H1 (cell line): ENCODE measurements around the gene DNMT1. TPM values are rescaled to one million over a fixed set of nuclear protein-coding genes. Genes with fewer than 3 reads are reported as not detected.

ENCODE experiments used
- CTCF ChIA-PET: fragments of 300-600 bp; sonication (Branson Sonifier 250); formaldehyde crosslinking; loops from one replicate; lab custom pipeline; 2021; ENCODE audit not compliant: partially characterized antibody; lab: Charles Lee
- POLR2A ChIA-PET: fragments of 300-600 bp; sonication (Branson Sonifier 250); formaldehyde crosslinking; loops from one replicate; lab custom pipeline; 2021; ENCODE audit warnings: inconsistent platforms; ENCODE audit not compliant: partially characterized antibody; lab: Charles Lee
- DNase-seq, 2 experiments: peaks; one replicate each; pipeline versions ENCODE4 v3.0.0 to v3.0.0-alpha.2; 2010 to 2022; ENCODE audit warnings: low spot score in 2 of 2, low read depth in 1 of 2, mixed read lengths in 1 of 2
- FAIRE-seq: peaks from 2 replicates; lab custom pipeline; 2011; peaks lifted over from hg19 to GRCh38; lab: Jason Lieb, UNC
- H2AFZ ChIP-seq: 2 replicates; pipeline ENCODE4 v1.8.1; 2012; ENCODE audit warnings: low read length, inconsistent platforms
- H2AK5ac ChIP-seq: 2 replicates; pipeline ENCODE4 v1.6.1; 2013; ENCODE audit warnings: low read depth, low read length
- H2BK120ac ChIP-seq: replicated peaks from 2 replicates; pipeline ENCODE3; 2013; ENCODE audit warnings: low read depth, low read length, inconsistent platforms
- H2BK12ac ChIP-seq: 2 replicates; pipeline ENCODE4 v1.6.1; 2013; ENCODE audit warnings: low read depth, low read length
- H2BK15ac ChIP-seq: 2 replicates; pipeline ENCODE4 v1.6.1; 2013; ENCODE audit warnings: low read length
- H2BK20ac ChIP-seq: 2 replicates; pipeline ENCODE4 v1.6.1; 2013; ENCODE audit warnings: low read length
- H2BK5ac ChIP-seq: 2 replicates; pipeline ENCODE4 v1.6.1; 2013; ENCODE audit warnings: low read depth, low read length
- H3K14ac ChIP-seq: 2 replicates; pipeline ENCODE4 v1.6.1; 2013; ENCODE audit warnings: inconsistent platforms; ENCODE audit not compliant: insufficient read length
- H3K18ac ChIP-seq: 2 replicates; pipeline ENCODE4 v1.6.1; 2013; ENCODE audit warnings: low read length; ENCODE audit errors: extremely low read depth
- H3K23ac ChIP-seq: 2 replicates; pipeline ENCODE4 v1.6.1; 2013; ENCODE audit warnings: inconsistent platforms; ENCODE audit not compliant: insufficient read length
- H3K23me2 ChIP-seq: 2 replicates; pipeline ENCODE4 v1.6.1; 2013; ENCODE audit warnings: low read depth, low read length
- H3K27ac ChIP-seq: 2 replicates; pipeline ENCODE4 v1.6.1; 2011; ENCODE audit warnings: low read depth, low read length, inconsistent platforms
- H3K27me3 ChIP-seq, 4 experiments: replicated peaks in 1 of 4; 1 replicate in 1 of 4; 2 replicates in 3 of 4; pipeline versions ENCODE4 v1.6.1 to v1.8.1; 2011 to 2013; ENCODE audit warnings: low read length in 3 of 4, mild to moderate bottlenecking in 3 of 4, inconsistent platforms in 2 of 4, mixed read lengths in 2 of 4, moderate library complexity in 1 of 4; ENCODE audit not compliant: control insufficient read depth in 3 of 4, insufficient read depth in 3 of 4; ENCODE audit errors: extremely low read depth in 1 of 4
- H3K36me3 ChIP-seq, 4 experiments: 2 replicates each; pipeline versions ENCODE4 v1.6.1 to v1.8.1; 2011 to 2013; ENCODE audit warnings: mild to moderate bottlenecking in 4 of 4, low read length in 3 of 4, moderate library complexity in 2 of 4, control low read depth in 1 of 4, inconsistent platforms in 1 of 4; ENCODE audit not compliant: insufficient read depth in 4 of 4, control insufficient read depth in 2 of 4
- H3K4ac ChIP-seq: replicated peaks from 2 replicates; pipeline ENCODE3; 2013; ENCODE audit warnings: low read length, low read depth, mixed read lengths, inconsistent platforms; ENCODE audit not compliant: insufficient read length
- H3K4me1 ChIP-seq, 4 experiments: replicated peaks in 1 of 4; 1 replicate in 1 of 4; 2 replicates in 3 of 4; pipeline versions ENCODE4 v1.6.1 to v1.8.1; 2011 to 2013; ENCODE audit warnings: low read length in 3 of 4, inconsistent platforms in 2 of 4, mixed read lengths in 1 of 4; ENCODE audit not compliant: insufficient read depth in 4 of 4, control insufficient read depth in 3 of 4
- H3K4me2 ChIP-seq, 2 experiments: 2 replicates each; pipeline versions ENCODE4 v1.6.1 to v1.8.1; 2011 to 2013; ENCODE audit warnings: low read depth in 2 of 2, low read length in 2 of 2, control low read depth in 1 of 2, inconsistent platforms in 1 of 2, mild to moderate bottlenecking in 1 of 2; ENCODE audit not compliant: insufficient read depth in 1 of 2
- H3K4me3 ChIP-seq, 4 experiments: fragments of 200-600, 300-600 bp in 1 of 4; sonication (generic), shearing (Covaris generic), sonication (Bioruptor Twin) in 1 of 4; 2 replicates each; pipeline versions ENCODE4 v1.5.1 to v1.8.1; 2011 to 2016; ENCODE audit warnings: low read length in 4 of 4, low read depth in 3 of 4, control low read depth in 2 of 4, inconsistent platforms in 2 of 4, mild to moderate bottlenecking in 2 of 4, mixed read lengths in 1 of 4, moderate library complexity in 1 of 4; ENCODE audit not compliant: insufficient read depth in 2 of 4; ENCODE audit errors: extremely low read depth in 1 of 4
- H3K56ac ChIP-seq: replicated peaks from 2 replicates; pipeline ENCODE3; 2013; ENCODE audit warnings: low read depth, mild to moderate bottlenecking, mixed read lengths, low read length, inconsistent platforms; ENCODE audit not compliant: insufficient read length
- H3K79me1 ChIP-seq: 2 replicates; pipeline ENCODE4 v1.6.1; 2013; ENCODE audit warnings: low read depth, low read length, control low read depth
- H3K79me2 ChIP-seq, 2 experiments: 2 replicates each; pipeline versions ENCODE4 v1.6.1 to v1.8.1; 2012 to 2013; ENCODE audit warnings: low read length in 2 of 2, mild to moderate bottlenecking in 2 of 2, inconsistent platforms in 1 of 2; ENCODE audit not compliant: insufficient read depth in 2 of 2, control insufficient read depth in 1 of 2
- H3K9ac ChIP-seq, 4 experiments: replicated peaks in 1 of 4; 1 replicate in 1 of 4; 2 replicates in 3 of 4; pipeline versions ENCODE4 v1.6.1 to v1.8.1; 2011 to 2013; ENCODE audit warnings: low read depth in 3 of 4, low read length in 3 of 4, control low read depth in 2 of 4, mild to moderate bottlenecking in 2 of 4, moderate library complexity in 2 of 4, inconsistent platforms in 1 of 4; ENCODE audit errors: extremely low read depth in 1 of 4
- H3K9me3 ChIP-seq, 2 experiments: 2 replicates each; pipeline versions ENCODE4 v1.6.1 to v1.8.1; 2012 to 2013; ENCODE audit warnings: mild to moderate bottlenecking in 2 of 2, moderate library complexity in 2 of 2, control low read depth in 1 of 2, inconsistent platforms in 1 of 2, low read depth in 1 of 2, low read length in 1 of 2, mixed read lengths in 1 of 2; ENCODE audit not compliant: insufficient read depth in 2 of 2
- H4K20me1 ChIP-seq, 2 experiments: replicated peaks in 1 of 2; 2 replicates each; pipeline versions ENCODE3 to v1.8.1; 2011 to 2013; ENCODE audit warnings: inconsistent platforms in 2 of 2, low read length in 2 of 2, mild to moderate bottlenecking in 1 of 2; ENCODE audit not compliant: insufficient read depth in 2 of 2, control insufficient read depth in 1 of 2
- H4K5ac ChIP-seq: 2 replicates; pipeline ENCODE4 v1.6.1; 2013; ENCODE audit warnings: low read length, low read depth, mixed read lengths, inconsistent platforms; ENCODE audit not compliant: insufficient read length
- H4K8ac ChIP-seq: 2 replicates; pipeline ENCODE4 v1.8.0; 2013; ENCODE audit warnings: mild to moderate bottlenecking, moderate library complexity, low read length, inconsistent platforms; ENCODE audit not compliant: insufficient read depth; ENCODE audit errors: extremely low read depth
- H4K91ac ChIP-seq: replicated peaks from 2 replicates; pipeline ENCODE3; 2013; ENCODE audit warnings: low read length, mixed read lengths, inconsistent platforms; ENCODE audit not compliant: insufficient read length
- CEBPB ChIP-seq: IDR thresholded peaks from 2 replicates; pipeline ENCODE4 v1.6.1; 2012; ENCODE audit warnings: low read depth, low read length
- CTBP2 ChIP-seq: IDR thresholded peaks from 2 replicates; pipeline ENCODE4 v1.7.0; 2011; ENCODE audit warnings: borderline replicate concordance, mild to moderate bottlenecking, moderate library complexity, mixed read lengths, low read length; ENCODE audit not compliant: insufficient read depth, insufficient read length
- E2F6 ChIP-seq: IDR thresholded peaks from 2 replicates; pipeline ENCODE4 v1.6.1; 2012; ENCODE audit warnings: inconsistent platforms
- EGR1 ChIP-seq: IDR thresholded peaks from 2 replicates; pipeline ENCODE4 v1.6.1; 2011; ENCODE audit warnings: low read depth, low read length, borderline replicate concordance
- FOSL1 ChIP-seq: IDR thresholded peaks from 2 replicates; pipeline ENCODE4 v1.6.1; 2011; ENCODE audit warnings: mild to moderate bottlenecking, low read depth, low read length, moderate library complexity; ENCODE audit not compliant: insufficient read depth
- HDAC2 ChIP-seq, 2 experiments: fragments of 300-600 bp in 1 of 2; sonication (generic) in 1 of 2; IDR thresholded peaks; 2 replicates each; pipeline ENCODE4 v1.6.1; 2011 to 2012; ENCODE audit warnings: low read depth in 2 of 2, low read length in 2 of 2, mild to moderate bottlenecking in 2 of 2, moderate library complexity in 2 of 2, borderline replicate concordance in 1 of 2, inconsistent platforms in 1 of 2
- RFX5 ChIP-seq: IDR thresholded peaks from 2 replicates; pipeline ENCODE4 v1.6.1; 2011; ENCODE audit warnings: low read depth, low read length, improper control_type of control experiment, borderline replicate concordance
- SP2 ChIP-seq: IDR thresholded peaks from 2 replicates; pipeline ENCODE4 v1.6.1; 2012; ENCODE audit warnings: mild to moderate bottlenecking, low read length, inconsistent platforms
- TAF7 ChIP-seq: optimal IDR thresholded peaks from 2 replicates; pipeline ENCODE3; 2011; ENCODE audit warnings: low read depth, mild to moderate bottlenecking, inconsistent platforms, low read length, moderate library complexity, borderline replicate concordance
- TCF12 ChIP-seq: IDR thresholded peaks from 2 replicates; pipeline ENCODE4 v1.6.1; 2011; ENCODE audit warnings: low read depth, mild to moderate bottlenecking, low read length
- WGBS, 2 experiments: shearing (Covaris generic) in 1 of 2; methylation state at CpG; one replicate each; pipeline versions ENCODE4 v1.1.6 to v1.1.7; 2013 to 2015; ENCODE audit warnings: low lambda C conversion rate in 2 of 2, mixed read lengths in 2 of 2, inconsistent platforms in 1 of 2, low coverage in 1 of 2, missing lambda C conversion rate in 1 of 2; ENCODE audit not compliant: insufficient replicate concordance in 2 of 2, insufficient coverage in 1 of 2, insufficient read length in 1 of 2; ENCODE audit errors: extremely low coverage in 1 of 2, missing lambda C conversion rate in 1 of 2; 5-methylcytosine and 5-hydroxymethylcytosine counted together
- polyA plus RNA-seq, 7 experiments: library from polyadenylated mRNA; depleted of rRNA in 3 of 7; stranded (reverse) in 5 of 7; unstranded in 2 of 7; fragments of >200 nt in 5 of 7; fragments of 200-250 nt in 2 of 7; gene quantifications; 1 replicate in 5 of 7; 2 replicates in 1 of 7; 4 replicates in 1 of 7; pipeline versions ENCODE4 v1.2.1 to v1.2.3, GENCODE V29; 2011 to 2013; ENCODE audit warnings: missing spikeins in 2 of 7, mixed read lengths in 2 of 7
- total RNA-seq: library from RNA; stranded (reverse); fragmentation: NEBNext Ultra II Directional; extraction: Animal tissue kit (Norgen Biotek cat#: 25700); gene quantifications from 2 replicates; pipeline ENCODE4 v1.2.1, GENCODE V29; 2021

Gene DNMT1
- total and polyA plus RNA-seq, 2 of the 8 experiments (the other 6 are each of a cell fraction or from before 2014, with no cell fraction given) = 101 to 210 TPM

GRCh38 chr19:10136936-10137335 lies 57.8 kb downstream of the DNMT1 start:
- Histone ChIP-seq H4K20me1 (peaks cover 3 to 24% of the 10 kb centered on the region in 2 experiments), H3K4ac (no peak overlapping the region), H2AK5ac (no peak overlapping the region), H2BK120ac (no peak overlapping the region), H2BK12ac (no peak overlapping the region), H3K27ac (no peak overlapping the region), H2AFZ (no peak overlapping the region), H3K36me3 (peaks cover 50 to 95% (median 77%) of the 10 kb centered on the region in 4 experiments), H3K79me2 (no peaks in the 10 kb centered on the region), H3K27me3 (no peaks in the 10 kb centered on the region), H3K9me3 (no peaks in the 10 kb centered on the region), H3K18ac (no peak overlapping the region), H2BK15ac (no peak overlapping the region), H3K56ac (no peak overlapping the region), H3K9ac (no peak overlapping the region), H4K5ac (no peak overlapping the region), H3K14ac (no peak overlapping the region), H2BK5ac (no peak overlapping the region), H3K4me3 (no peak overlapping the region), H4K8ac (no peak overlapping the region), H4K91ac (no peak overlapping the region), H3K79me1 (no peaks in the 10 kb centered on the region), H3K4me2 (no peak overlapping the region), H3K23me2 (no peaks in the 10 kb centered on the region), H3K23ac (no peak overlapping the region), H2BK20ac (no peak overlapping the region), H3K4me1 (no peaks in the 10 kb centered on the region)
- TF ChIP-seq EGR1 (no peak), SP2 (no peak), FOSL1 (no peak), CEBPB (no peak), RFX5 (no peak), HDAC2 (IDR thresholded peaks at IDR 0.05; ENCODE audit: borderline replicate concordance in 1 of 2, low read depth in 2 of 2, low read length in 2 of 2) (no peak), CTBP2 (no peak), TAF7 (no peak), E2F6 (no peak), TCF12 (no peak)
- ChIA-PET CTCF (interaction anchor here (1.2 to 1.6 kb wide), 2 partner anchors 17 to 21 kb away, joined by 3 read pairs; no protein-coding TSS in a partner anchor), POLR2A (interaction anchor here (2.4 to 29.1 kb wide), 2 partner anchors 17 to 27 kb away, joined by 6 to 412 read pairs; partner anchors contain the start of genes ANGPTL6, EIF3G, P2RY11 and PPAN)
- WGBS, 2 experiments = 91% methylated on average over 10 of the region's 14 CpGs; no CpG with 5 or more reads in 1 of the 2 experiments
- FAIRE-seq (no peak), DNase-seq (no peak)
